GM23338 (cell line): ENCODE results near the gene DYRK1A.

Experiments used
- TF ChIP-seq, protein P1 (sequence below), 2 experiments: fragments of 200-600 bp in 1 of 2; sonication (generic) in 1 of 2; conservative IDR thresholded peaks; 2 replicates each; pipeline versions ENCODE4 v1.5.1 to v1.6.1; 2016 to 2017; ENCODE audit warnings: antibody characterized with exemption in 2 of 2, low read depth in 2 of 2, mild to moderate bottlenecking in 2 of 2, moderate library complexity in 1 of 2
- TF ChIP-seq, protein P2 (sequence below): IDR thresholded peaks from 2 replicates; pipeline ENCODE4 v1.6.1; 2016; ENCODE audit warnings: antibody characterized with exemption
- TF ChIP-seq, protein P3 (sequence below): fragments of 250-450 bp; sonication (Bioruptor Pico); IDR thresholded peaks from 2 replicates; pipeline ENCODE4 v1.5.0; 2020; ENCODE audit warnings: mild to moderate bottlenecking, moderate library complexity

DNA sequence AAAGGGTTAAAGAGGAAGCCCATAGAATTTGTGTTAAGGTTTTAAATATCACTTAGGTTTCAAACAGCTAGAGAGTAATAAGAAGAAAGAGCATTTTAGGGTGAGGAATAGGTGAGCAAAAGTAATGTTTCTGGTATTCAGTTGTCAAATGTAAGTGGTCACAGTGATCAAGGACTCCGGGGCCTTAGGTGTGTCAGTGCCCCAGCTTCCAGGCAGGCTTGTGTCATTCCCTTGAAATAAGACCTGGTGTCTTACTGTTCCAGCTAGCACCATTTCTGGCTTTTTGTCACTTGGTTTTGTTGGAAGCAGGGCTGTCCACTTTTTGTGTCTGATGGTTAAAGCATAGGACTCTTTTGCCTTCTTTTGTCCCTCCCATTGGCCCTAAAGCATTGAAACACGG is 69.6 kb downstream of the DYRK1A start:
- TF ChIP-seq, protein P1, sequence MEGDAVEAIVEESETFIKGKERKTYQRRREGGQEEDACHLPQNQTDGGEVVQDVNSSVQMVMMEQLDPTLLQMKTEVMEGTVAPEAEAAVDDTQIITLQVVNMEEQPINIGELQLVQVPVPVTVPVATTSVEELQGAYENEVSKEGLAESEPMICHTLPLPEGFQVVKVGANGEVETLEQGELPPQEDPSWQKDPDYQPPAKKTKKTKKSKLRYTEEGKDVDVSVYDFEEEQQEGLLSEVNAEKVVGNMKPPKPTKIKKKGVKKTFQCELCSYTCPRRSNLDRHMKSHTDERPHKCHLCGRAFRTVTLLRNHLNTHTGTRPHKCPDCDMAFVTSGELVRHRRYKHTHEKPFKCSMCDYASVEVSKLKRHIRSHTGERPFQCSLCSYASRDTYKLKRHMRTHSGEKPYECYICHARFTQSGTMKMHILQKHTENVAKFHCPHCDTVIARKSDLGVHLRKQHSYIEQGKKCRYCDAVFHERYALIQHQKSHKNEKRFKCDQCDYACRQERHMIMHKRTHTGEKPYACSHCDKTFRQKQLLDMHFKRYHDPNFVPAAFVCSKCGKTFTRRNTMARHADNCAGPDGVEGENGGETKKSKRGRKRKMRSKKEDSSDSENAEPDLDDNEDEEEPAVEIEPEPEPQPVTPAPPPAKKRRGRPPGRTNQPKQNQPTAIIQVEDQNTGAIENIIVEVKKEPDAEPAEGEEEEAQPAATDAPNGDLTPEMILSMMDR (conservative IDR thresholded peaks at IDR 0.05; ENCODE audit: low read depth in 2 of 2), result no peak
- TF ChIP-seq, protein P2, sequence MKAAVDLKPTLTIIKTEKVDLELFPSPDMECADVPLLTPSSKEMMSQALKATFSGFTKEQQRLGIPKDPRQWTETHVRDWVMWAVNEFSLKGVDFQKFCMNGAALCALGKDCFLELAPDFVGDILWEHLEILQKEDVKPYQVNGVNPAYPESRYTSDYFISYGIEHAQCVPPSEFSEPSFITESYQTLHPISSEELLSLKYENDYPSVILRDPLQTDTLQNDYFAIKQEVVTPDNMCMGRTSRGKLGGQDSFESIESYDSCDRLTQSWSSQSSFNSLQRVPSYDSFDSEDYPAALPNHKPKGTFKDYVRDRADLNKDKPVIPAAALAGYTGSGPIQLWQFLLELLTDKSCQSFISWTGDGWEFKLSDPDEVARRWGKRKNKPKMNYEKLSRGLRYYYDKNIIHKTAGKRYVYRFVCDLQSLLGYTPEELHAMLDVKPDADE, result no peak
- TF ChIP-seq, protein P3, sequence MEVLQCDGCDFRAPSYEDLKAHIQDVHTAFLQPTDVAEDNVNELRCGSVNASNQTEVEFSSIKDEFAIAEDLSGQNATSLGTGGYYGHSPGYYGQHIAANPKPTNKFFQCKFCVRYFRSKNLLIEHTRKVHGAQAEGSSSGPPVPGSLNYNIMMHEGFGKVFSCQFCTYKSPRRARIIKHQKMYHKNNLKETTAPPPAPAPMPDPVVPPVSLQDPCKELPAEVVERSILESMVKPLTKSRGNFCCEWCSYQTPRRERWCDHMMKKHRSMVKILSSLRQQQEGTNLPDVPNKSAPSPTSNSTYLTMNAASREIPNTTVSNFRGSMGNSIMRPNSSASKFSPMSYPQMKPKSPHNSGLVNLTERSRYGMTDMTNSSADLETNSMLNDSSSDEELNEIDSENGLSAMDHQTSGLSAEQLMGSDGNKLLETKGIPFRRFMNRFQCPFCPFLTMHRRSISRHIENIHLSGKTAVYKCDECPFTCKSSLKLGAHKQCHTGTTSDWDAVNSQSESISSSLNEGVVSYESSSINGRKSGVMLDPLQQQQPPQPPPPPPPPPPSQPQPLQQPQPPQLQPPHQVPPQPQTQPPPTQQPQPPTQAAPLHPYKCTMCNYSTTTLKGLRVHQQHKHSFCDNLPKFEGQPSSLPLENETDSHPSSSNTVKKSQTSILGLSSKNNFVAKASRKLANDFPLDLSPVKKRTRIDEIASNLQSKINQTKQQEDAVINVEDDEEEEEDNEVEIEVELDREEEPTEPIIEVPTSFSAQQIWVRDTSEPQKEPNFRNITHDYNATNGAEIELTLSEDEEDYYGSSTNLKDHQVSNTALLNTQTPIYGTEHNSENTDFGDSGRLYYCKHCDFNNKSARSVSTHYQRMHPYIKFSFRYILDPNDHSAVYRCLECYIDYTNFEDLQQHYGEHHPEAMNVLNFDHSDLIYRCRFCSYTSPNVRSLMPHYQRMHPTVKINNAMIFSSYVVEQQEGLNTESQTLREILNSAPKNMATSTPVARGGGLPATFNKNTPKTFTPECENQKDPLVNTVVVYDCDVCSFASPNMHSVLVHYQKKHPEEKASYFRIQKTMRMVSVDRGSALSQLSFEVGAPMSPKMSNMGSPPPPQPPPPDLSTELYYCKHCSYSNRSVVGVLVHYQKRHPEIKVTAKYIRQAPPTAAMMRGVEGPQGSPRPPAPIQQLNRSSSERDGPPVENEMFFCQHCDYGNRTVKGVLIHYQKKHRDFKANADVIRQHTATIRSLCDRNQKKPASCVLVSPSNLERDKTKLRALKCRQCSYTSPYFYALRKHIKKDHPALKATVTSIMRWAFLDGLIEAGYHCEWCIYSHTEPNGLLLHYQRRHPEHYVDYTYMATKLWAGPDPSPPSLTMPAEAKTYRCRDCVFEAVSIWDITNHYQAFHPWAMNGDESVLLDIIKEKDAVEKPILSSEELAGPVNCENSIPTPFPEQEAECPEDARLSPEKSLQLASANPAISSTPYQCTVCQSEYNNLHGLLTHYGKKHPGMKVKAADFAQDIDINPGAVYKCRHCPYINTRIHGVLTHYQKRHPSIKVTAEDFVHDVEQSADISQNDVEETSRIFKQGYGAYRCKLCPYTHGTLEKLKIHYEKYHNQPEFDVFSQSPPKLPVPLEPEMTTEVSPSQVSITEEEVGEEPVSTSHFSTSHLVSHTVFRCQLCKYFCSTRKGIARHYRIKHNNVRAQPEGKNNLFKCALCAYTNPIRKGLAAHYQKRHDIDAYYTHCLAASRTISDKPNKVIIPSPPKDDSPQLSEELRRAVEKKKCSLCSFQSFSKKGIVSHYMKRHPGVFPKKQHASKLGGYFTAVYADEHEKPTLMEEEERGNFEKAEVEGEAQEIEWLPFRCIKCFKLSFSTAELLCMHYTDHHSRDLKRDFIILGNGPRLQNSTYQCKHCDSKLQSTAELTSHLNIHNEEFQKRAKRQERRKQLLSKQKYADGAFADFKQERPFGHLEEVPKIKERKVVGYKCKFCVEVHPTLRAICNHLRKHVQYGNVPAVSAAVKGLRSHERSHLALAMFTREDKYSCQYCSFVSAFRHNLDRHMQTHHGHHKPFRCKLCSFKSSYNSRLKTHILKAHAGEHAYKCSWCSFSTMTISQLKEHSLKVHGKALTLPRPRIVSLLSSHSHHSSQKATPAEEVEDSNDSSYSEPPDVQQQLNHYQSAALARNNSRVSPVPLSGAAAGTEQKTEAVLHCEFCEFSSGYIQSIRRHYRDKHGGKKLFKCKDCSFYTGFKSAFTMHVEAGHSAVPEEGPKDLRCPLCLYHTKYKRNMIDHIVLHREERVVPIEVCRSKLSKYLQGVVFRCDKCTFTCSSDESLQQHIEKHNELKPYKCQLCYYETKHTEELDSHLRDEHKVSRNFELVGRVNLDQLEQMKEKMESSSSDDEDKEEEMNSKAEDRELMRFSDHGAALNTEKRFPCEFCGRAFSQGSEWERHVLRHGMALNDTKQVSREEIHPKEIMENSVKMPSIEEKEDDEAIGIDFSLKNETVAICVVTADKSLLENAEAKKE (CRISPR knock-in tag), result no peak
